ENCODE results near the gene MRPL49. TPM values are rescaled to one million over a fixed set of nuclear protein-coding genes. Genes with fewer than 3 reads are reported as not detected.

MRPL49 gene
- total and polyA plus RNA-seq, 2 of the 13 experiments (the other 11 are each of a cell fraction or from before 2014, with no cell fraction given), result 39.2 to 53.3 TPM

- TF ChIP-seq HDAC2 (CRISPR knock-in tag; IDR thresholded peaks at IDR 0.05) (peak; percentile 79), ATF6 (CRISPR knock-in tag; conservative IDR thresholded peaks at IDR 0.05) (no peak), ZNF891 (CRISPR knock-in tag; IDR thresholded peaks at IDR 0.05) (0 out of 2 replicates have a peak, but pooled peaks have one; percentile 22), GPBP1L1 (CRISPR knock-in tag; IDR thresholded peaks at IDR 0.05) (no peak), SKI (IDR thresholded peaks at IDR 0.05; ENCODE audit: partially characterized antibody) (peak; percentile 27), ZNF460 (CRISPR knock-in tag; IDR thresholded peaks at IDR 0.05; ENCODE audit: borderline replicate concordance) (no peak), ZSCAN22 (CRISPR knock-in tag; IDR thresholded peaks at IDR 0.05) (no peak), ARNTL (CRISPR knock-in tag; IDR thresholded peaks at IDR 0.05) (0 out of 2 replicates have a peak, but pooled peaks have one; percentile 15), ZNF570 (CRISPR knock-in tag; IDR thresholded peaks at IDR 0.05; ENCODE audit: borderline replicate concordance) (no peak), ZNF235 (CRISPR knock-in tag; IDR thresholded peaks at IDR 0.05; ENCODE audit: borderline replicate concordance) (peak; percentile 86), CTCF (CRISPR knock-in tag; IDR thresholded peaks at IDR 0.05) (peak; percentile 38), ZBTB20 (CRISPR knock-in tag; IDR thresholded peaks at IDR 0.05; ENCODE audit: borderline replicate concordance, low read depth) (no peak), TEAD2 (CRISPR knock-in tag; IDR thresholded peaks at IDR 0.05) (no peak), NR2F2 (IDR thresholded peaks at IDR 0.05; ENCODE audit: borderline replicate concordance, low read depth) (no peak)
- TF ChIP-seq, protein P1, sequence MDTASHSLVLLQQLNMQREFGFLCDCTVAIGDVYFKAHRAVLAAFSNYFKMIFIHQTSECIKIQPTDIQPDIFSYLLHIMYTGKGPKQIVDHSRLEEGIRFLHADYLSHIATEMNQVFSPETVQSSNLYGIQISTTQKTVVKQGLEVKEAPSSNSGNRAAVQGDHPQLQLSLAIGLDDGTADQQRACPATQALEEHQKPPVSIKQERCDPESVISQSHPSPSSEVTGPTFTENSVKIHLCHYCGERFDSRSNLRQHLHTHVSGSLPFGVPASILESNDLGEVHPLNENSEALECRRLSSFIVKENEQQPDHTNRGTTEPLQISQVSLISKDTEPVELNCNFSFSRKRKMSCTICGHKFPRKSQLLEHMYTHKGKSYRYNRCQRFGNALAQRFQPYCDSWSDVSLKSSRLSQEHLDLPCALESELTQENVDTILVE (CRISPR knock-in tag; IDR thresholded peaks at IDR 0.05), result peak; percentile 75; the same call in 1 of the 2 replicates
These were observed at the start of gene MRPL49, which contains the start of gene FAU (continued) for GRCh38 chr11:65121865-65122696.

Data from HepG2 (cell line).